K562 (cell line): ENCODE measurements around the gene CPS1. TPM values are rescaled to one million over a fixed set of nuclear protein-coding genes. Genes with fewer than 3 reads are reported as not detected.

Experiments used
- ATAC-seq: fragments of 200-7000 bp; cut with Tn5 transposase; 3 replicates; pipeline ENCODE4 v1.9.1; 2020; ENCODE audit warnings: moderate library complexity
- BruUV-seq: library from RNA; stranded (reverse); fragments of 400-500 nt; replicated peaks from 2 replicates; lab custom pipeline; 2021; lab: Mats Ljungman, UMichigan
- CTCF ChIA-PET: fragments of 300-600 bp; formaldehyde crosslinking; extraction: SDS; loops from one replicate; lab custom pipeline; 2021; ENCODE audit warnings: low intra/inter-chr PET ratio; lab: Yijun Ruan, JAX
- POLR2A ChIA-PET: fragments of 300-600, 350-650 bp; sonication (Branson Sonifier 250); formaldehyde crosslinking; extraction: SDS; loops from one replicate; lab custom pipeline; 2021; ENCODE audit warnings: antibody characterized with exemption, inconsistent platforms; lab: Yijun Ruan, JAX
- DNase-seq, 4 experiments: peaks; one replicate each; pipeline versions ENCODE4 v3.0.0 to v3.0.0-alpha.2; 2011 to 2018; ENCODE audit warnings: low spot score in 3 of 4, mixed read lengths in 3 of 4; ENCODE audit errors: extremely low read depth in 1 of 4
- FAIRE-seq: peaks from 2 replicates; lab custom pipeline; 2011; peaks lifted over from hg19 to GRCh38; lab: Jason Lieb, UNC
- H2AFZ ChIP-seq: 2 replicates; pipeline ENCODE4 v1.6.0; 2011; ENCODE audit warnings: low read depth, low read length, control low read depth, inconsistent platforms
- H3K27ac ChIP-seq: fragments of 200-600 bp; 3 replicates; pipeline ENCODE4 v1.8.0; 2011; ENCODE audit warnings: low read depth, mild to moderate bottlenecking, control low read depth, inconsistent platforms, low read length, moderate library complexity, mixed read lengths; ENCODE audit errors: extremely low read depth
- H3K27me3 ChIP-seq, 2 experiments: fragments of 300-600 bp in 1 of 2; 2 replicates in 1 of 2; 3 replicates in 1 of 2; pipeline versions ENCODE4 v1.6.0 to v1.8.0; 2011; ENCODE audit warnings: inconsistent platforms in 2 of 2, low read length in 2 of 2, mild to moderate bottlenecking in 1 of 2, mixed read lengths in 1 of 2, moderate library complexity in 1 of 2; ENCODE audit not compliant: control insufficient read depth in 2 of 2, insufficient read depth in 2 of 2
- H3K36me3 ChIP-seq: fragments of 300-600 bp; 3 replicates; pipeline ENCODE4 v1.8.0; 2011; ENCODE audit warnings: mild to moderate bottlenecking, low read length, inconsistent platforms; ENCODE audit not compliant: control insufficient read depth, insufficient read depth
- H3K4me1 ChIP-seq, 2 experiments: fragments of 200-600 bp in 1 of 2; replicated peaks in 1 of 2; 2 replicates in 1 of 2; 3 replicates in 1 of 2; pipeline versions ENCODE4 v1.5.1 to v1.8.0; 2011; ENCODE audit warnings: inconsistent platforms in 2 of 2, low read length in 2 of 2, mild to moderate bottlenecking in 1 of 2, mixed read lengths in 1 of 2, moderate library complexity in 1 of 2; ENCODE audit not compliant: control insufficient read depth in 2 of 2, insufficient read depth in 2 of 2
- H3K4me2 ChIP-seq: 2 replicates; pipeline ENCODE4 v1.6.1; 2011; ENCODE audit warnings: low read length, control low read depth, inconsistent platforms, mixed read lengths; ENCODE audit not compliant: insufficient read depth
- H3K4me3 ChIP-seq: fragments of 200-600 bp; sonication (generic), shearing (Covaris generic); 2 replicates; pipeline ENCODE4 v1.5.1; 2016; ENCODE audit warnings: control low read depth, inconsistent platforms
- H3K79me2 ChIP-seq: fragments of 200-600 bp; 3 replicates; pipeline ENCODE4 v1.8.0; 2011; ENCODE audit warnings: low read length, inconsistent platforms; ENCODE audit not compliant: control insufficient read depth, insufficient read depth
- H3K9ac ChIP-seq, 2 experiments: 2 replicates each; pipeline versions ENCODE4 v1.6.0 to v1.6.1; 2011; ENCODE audit warnings: low read depth in 2 of 2, low read length in 2 of 2, control low read depth in 1 of 2, inconsistent platforms in 1 of 2, mild to moderate bottlenecking in 1 of 2, mixed read lengths in 1 of 2; ENCODE audit not compliant: insufficient read depth in 1 of 2
- H3K9me1 ChIP-seq: one replicate; pipeline ENCODE4 v1.6.0; 2011; ENCODE audit warnings: inconsistent platforms, mild to moderate bottlenecking, low read length, moderate library complexity; ENCODE audit not compliant: control insufficient read depth, insufficient read depth
- H3K9me3 ChIP-seq: replicated peaks from 2 replicates; pipeline ENCODE4 v1.5.1; 2011; ENCODE audit warnings: low read depth, low read length, inconsistent platforms; ENCODE audit not compliant: control insufficient read depth, insufficient read depth
- H4K20me1 ChIP-seq: replicated peaks from 2 replicates; pipeline ENCODE4 v1.6.1; 2011; ENCODE audit warnings: low read length, inconsistent platforms, mixed read lengths; ENCODE audit not compliant: control insufficient read depth, insufficient read depth
- HDAC3 ChIP-seq: fragments of 450-650 bp; IDR thresholded peaks from 2 replicates; pipeline ENCODE4 v1.6.1; 2018; ENCODE audit warnings: borderline replicate concordance, mild to moderate bottlenecking, moderate library complexity; ENCODE audit not compliant: partially characterized antibody
- MCM5 ChIP-seq: fragments of 450-650 bp; IDR thresholded peaks from 2 replicates; pipeline ENCODE4 v1.6.1; 2016; ENCODE audit warnings: low read depth
- ZNF124 ChIP-seq: sonication (generic); formaldehyde crosslinking; IDR thresholded peaks from 2 replicates; pipeline ENCODE4 v1.8.1; 2022; ENCODE audit warnings: missing genetic modification reagents
- ZNF696 ChIP-seq: fragments of 250-450 bp; sonication (Bioruptor Pico); conservative IDR thresholded peaks from 2 replicates; pipeline ENCODE4 v1.4.0; 2020; ENCODE audit warnings: mild to moderate bottlenecking, moderate library complexity
- WGBS: fragments of 100-300 bp; shearing (Covaris generic); methylation state at CpG from one replicate; pipeline ENCODE4 v1.1.6; 2016; ENCODE audit warnings: low coverage, mixed read lengths; ENCODE audit not compliant: insufficient coverage; ENCODE audit errors: missing lambda C conversion rate; 5-methylcytosine and 5-hydroxymethylcytosine counted together
- in situ Hi-C: fragments of 300-500 bp; cut with MboI; formaldehyde crosslinking; loops from 4 replicates; pipeline ENCODE4 v1.15.0; 2018; ENCODE audit warnings: inconsistent platforms, mixed read lengths
- intact Hi-C: fragments of 100-400 bp; cut with micrococcal nuclease; formaldehyde crosslinking; loops from 2 replicates; pipeline ENCODE4 v1.14.2; 2022
- polyA plus RNA-seq, 8 experiments: library from polyadenylated mRNA; depleted of rRNA in 4 of 8; stranded (reverse) in 5 of 8; unstranded in 3 of 8; fragments of >200 nt; fragmentation: Nextera tagmentation in 2 of 8; fragmentation: Illumina TruSeq in 1 of 8; extraction: Ambion mirVana in 2 of 8; extraction: Trizol in 1 of 8; gene quantifications; 2 replicates each; pipeline versions ENCODE4 v1.2.1 to v1.2.3, GENCODE V29; 2011 to 2014; ENCODE audit warnings: inconsistent platforms in 1 of 8, missing spikeins in 1 of 8
- total RNA-seq, 7 experiments: library from RNA; depleted of rRNA in 6 of 7; stranded (reverse); fragments of >200 nt in 6 of 7; fragmentation: Illumina TruSeq in 2 of 7; extraction: Trizol in 2 of 7; gene quantifications; 2 replicates each; pipeline versions ENCODE4 v1.2.1 to v1.2.3, GENCODE V29; 2011 to 2021; ENCODE audit warnings: low replicate concordance in 1 of 7
- TF ChIP-seq, protein P1 (sequence below), 2 experiments: IDR thresholded peaks; 2 replicates each; pipeline ENCODE4 v1.6.1; 2012; ENCODE audit warnings: improper control_type of control experiment in 2 of 2, low read depth in 2 of 2, low read length in 2 of 2, borderline replicate concordance in 1 of 2
- TF ChIP-seq, protein P2 (sequence below): fragments of 250-450 bp; sonication (Bioruptor Pico); IDR thresholded peaks from 2 replicates; pipeline ENCODE4 v1.8.0; 2021; ENCODE audit warnings: moderate library complexity, mild to moderate bottlenecking, inconsistent platforms
- TF ChIP-seq, protein P3 (sequence below): fragments of 450-650 bp; IDR thresholded peaks from 2 replicates; pipeline ENCODE4 v1.7.0; 2016; ENCODE audit warnings: borderline replicate concordance
- TF ChIP-seq, protein P4 (sequence below): fragments of 250-450 bp; sonication (Bioruptor Pico); IDR thresholded peaks from 2 replicates; pipeline ENCODE4 v1.5.0; 2021

The CPS1 gene
- total and polyA plus RNA-seq, 9 of the 15 experiments (the other 6 are each of a cell fraction or from before 2014, with no cell fraction given), result 2.4 to 13.5 (median 6.0) TPM

DNA sequence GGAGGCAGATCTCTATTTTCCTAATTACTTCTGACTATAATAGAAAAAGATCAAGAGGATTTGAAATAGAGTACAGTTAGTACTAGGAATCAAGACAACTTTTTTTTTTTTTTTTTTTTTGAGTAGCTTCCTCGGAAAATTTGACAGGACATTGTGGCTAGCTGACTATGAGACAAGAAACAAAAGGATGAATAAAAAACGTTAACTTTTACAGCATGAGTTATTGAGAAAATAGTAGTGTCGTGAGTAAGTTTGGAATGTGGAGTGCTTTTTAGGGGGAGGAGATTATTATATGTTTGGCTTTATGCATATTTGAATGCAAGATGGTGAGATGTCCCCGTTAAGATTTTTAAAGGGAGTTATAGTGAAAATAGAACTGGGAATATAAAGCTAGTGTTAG lies 27.7 kb upstream of the CPS1 start (continued):
- TF ChIP-seq ZNF124 (CRISPR knock-in tag) (no peak), MCM5 (no peak)
- TF ChIP-seq, all 486 proteins: peak for 0

DNA sequence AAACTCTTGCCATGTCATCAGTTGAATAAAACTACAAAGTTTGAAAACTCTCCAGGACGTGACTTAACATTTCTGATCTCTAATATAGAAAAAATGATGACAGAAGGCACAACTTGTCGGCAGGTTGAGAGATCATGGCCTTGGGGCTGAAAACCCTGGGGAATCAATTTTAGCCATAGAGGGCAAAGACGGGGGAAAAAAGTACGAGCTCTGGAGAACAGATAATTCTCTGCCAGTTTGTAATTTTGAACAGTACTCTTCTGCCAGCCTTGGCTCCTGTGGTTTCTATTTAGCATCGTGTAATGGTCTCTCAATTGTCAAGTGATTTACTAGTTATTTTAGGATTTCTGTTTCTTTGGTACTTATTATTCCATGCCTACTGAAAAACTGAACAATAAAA lies 25.3 kb upstream of the CPS1 start:
- Histone ChIP-seq H3K4me3 (no peak overlapping the region), H2AFZ (no peak overlapping the region), H3K27me3 (no peaks in the 10 kb centered on the region), H3K9me3 (no peaks in the 10 kb centered on the region), H3K36me3 (no peaks in the 10 kb centered on the region), H4K20me1 (no peaks in the 10 kb centered on the region), H3K9me1 (no peaks in the 10 kb centered on the region), H3K27ac (no peak overlapping the region), H3K4me1 (no peaks in the 10 kb centered on the region), H3K79me2 (no peaks in the 10 kb centered on the region), H3K9ac (no peak overlapping the region), H3K4me2 (no peak overlapping the region)
- BruUV-seq, result no TSS peak
- no peak for DNase-seq
- no peak for ATAC-seq
- 5% methylated on average over 5 of the region's 5 CpGs for WGBS
- in situ Hi-C loops, result no loop called here
- intact Hi-C loops, result no loop called here
- POLR2A ChIA-PET, result no interaction called here
- CTCF ChIA-PET, result no interaction called here
- no peak for FAIRE-seq
- TF ChIP-seq ZNF696 (CRISPR knock-in tag) (no peak), HDAC3 (no peak)
- TF ChIP-seq, protein P1, sequence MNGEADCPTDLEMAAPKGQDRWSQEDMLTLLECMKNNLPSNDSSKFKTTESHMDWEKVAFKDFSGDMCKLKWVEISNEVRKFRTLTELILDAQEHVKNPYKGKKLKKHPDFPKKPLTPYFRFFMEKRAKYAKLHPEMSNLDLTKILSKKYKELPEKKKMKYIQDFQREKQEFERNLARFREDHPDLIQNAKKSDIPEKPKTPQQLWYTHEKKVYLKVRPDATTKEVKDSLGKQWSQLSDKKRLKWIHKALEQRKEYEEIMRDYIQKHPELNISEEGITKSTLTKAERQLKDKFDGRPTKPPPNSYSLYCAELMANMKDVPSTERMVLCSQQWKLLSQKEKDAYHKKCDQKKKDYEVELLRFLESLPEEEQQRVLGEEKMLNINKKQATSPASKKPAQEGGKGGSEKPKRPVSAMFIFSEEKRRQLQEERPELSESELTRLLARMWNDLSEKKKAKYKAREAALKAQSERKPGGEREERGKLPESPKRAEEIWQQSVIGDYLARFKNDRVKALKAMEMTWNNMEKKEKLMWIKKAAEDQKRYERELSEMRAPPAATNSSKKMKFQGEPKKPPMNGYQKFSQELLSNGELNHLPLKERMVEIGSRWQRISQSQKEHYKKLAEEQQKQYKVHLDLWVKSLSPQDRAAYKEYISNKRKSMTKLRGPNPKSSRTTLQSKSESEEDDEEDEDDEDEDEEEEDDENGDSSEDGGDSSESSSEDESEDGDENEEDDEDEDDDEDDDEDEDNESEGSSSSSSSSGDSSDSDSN (IDR thresholded peaks at IDR 0.05; ENCODE audit: borderline replicate concordance in 1 of 2, low read depth in 2 of 2, low read length in 2 of 2), result no peak
- TF ChIP-seq, protein P2, sequence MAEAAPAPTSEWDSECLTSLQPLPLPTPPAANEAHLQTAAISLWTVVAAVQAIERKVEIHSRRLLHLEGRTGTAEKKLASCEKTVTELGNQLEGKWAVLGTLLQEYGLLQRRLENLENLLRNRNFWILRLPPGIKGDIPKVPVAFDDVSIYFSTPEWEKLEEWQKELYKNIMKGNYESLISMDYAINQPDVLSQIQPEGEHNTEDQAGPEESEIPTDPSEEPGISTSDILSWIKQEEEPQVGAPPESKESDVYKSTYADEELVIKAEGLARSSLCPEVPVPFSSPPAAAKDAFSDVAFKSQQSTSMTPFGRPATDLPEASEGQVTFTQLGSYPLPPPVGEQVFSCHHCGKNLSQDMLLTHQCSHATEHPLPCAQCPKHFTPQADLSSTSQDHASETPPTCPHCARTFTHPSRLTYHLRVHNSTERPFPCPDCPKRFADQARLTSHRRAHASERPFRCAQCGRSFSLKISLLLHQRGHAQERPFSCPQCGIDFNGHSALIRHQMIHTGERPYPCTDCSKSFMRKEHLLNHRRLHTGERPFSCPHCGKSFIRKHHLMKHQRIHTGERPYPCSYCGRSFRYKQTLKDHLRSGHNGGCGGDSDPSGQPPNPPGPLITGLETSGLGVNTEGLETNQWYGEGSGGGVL, result no peak
- TF ChIP-seq, protein P3, sequence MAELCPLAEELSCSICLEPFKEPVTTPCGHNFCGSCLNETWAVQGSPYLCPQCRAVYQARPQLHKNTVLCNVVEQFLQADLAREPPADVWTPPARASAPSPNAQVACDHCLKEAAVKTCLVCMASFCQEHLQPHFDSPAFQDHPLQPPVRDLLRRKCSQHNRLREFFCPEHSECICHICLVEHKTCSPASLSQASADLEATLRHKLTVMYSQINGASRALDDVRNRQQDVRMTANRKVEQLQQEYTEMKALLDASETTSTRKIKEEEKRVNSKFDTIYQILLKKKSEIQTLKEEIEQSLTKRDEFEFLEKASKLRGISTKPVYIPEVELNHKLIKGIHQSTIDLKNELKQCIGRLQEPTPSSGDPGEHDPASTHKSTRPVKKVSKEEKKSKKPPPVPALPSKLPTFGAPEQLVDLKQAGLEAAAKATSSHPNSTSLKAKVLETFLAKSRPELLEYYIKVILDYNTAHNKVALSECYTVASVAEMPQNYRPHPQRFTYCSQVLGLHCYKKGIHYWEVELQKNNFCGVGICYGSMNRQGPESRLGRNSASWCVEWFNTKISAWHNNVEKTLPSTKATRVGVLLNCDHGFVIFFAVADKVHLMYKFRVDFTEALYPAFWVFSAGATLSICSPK, result no peak
- TF ChIP-seq, protein P4, sequence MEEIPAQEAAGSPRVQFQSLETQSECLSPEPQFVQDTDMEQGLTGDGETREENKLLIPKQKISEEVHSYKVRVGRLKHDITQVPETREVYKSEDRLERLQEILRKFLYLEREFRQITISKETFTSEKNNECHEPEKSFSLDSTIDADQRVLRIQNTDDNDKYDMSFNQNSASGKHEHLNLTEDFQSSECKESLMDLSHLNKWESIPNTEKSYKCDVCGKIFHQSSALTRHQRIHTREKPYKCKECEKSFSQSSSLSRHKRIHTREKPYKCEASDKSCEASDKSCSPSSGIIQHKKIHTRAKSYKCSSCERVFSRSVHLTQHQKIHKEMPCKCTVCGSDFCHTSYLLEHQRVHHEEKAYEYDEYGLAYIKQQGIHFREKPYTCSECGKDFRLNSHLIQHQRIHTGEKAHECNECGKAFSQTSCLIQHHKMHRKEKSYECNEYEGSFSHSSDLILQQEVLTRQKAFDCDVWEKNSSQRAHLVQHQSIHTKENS, result no peak
